Upper lobe of left lung (tissue), 4 donors: Measurements from ENCODE around the gene TCTN1.
"Not testable (repeated sequence)": the region's sequence is repeated elsewhere in the genome, so short reads cannot be mapped to it uniquely, and the experiment has no call there.

Experiments
- POLR2A ChIP-seq, 4 donors: fragments of 450-650 bp; IDR thresholded peaks; one replicate each; pipeline ENCODE4 v1.5.1; 2016 to 2017; ENCODE audit warnings: antibody characterized with exemption in 4 of 4, mild to moderate bottlenecking in 2 of 4
- POLR2AphosphoS5 ChIP-seq, 2 donors: sonication (generic); formaldehyde crosslinking; IDR thresholded peaks; one replicate each; pipeline ENCODE4 v1.5.1; 2017; ENCODE audit warnings: antibody characterized with exemption in 2 of 2
- TF ChIP-seq, protein P1 (sequence below), 6 experiments: fragments of 450-650 bp in 4 of 6; fragments of 200-600 bp in 2 of 6; sonication (generic) in 2 of 6; IDR thresholded peaks; one replicate each; pipeline ENCODE4 v1.5.1; 2016 to 2019; ENCODE audit warnings: antibody characterized with exemption in 6 of 6

DNA sequence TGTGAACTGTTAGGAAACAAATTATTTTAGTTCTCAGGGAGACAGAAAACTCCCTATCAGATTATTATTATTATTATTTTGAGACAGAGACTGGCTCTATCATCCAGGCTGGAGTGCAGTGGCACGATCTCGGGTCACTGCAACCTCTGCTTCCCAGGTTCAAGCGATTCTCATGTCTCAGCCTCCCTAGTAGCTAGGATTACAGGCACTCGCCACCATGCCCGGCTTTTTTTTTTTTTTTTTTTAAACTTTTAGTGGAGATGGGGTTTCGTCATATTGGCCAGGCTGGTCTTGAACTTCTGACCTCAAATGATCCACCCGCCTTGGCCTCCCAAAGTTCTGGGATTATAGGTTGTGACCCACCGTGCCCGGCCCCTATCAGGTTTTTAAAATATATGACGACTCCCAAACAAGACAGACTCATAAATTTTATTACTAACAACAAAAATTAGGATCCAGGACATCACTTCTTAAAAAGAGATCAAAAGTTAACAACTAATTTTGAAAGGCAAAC is 39.2 kb upstream of the TCTN1 start:
- not testable (repeated sequence) for TF ChIP-seq POLR2AphosphoS5, POLR2A (IDR thresholded peaks at IDR 0.05)
- TF ChIP-seq, protein P1, sequence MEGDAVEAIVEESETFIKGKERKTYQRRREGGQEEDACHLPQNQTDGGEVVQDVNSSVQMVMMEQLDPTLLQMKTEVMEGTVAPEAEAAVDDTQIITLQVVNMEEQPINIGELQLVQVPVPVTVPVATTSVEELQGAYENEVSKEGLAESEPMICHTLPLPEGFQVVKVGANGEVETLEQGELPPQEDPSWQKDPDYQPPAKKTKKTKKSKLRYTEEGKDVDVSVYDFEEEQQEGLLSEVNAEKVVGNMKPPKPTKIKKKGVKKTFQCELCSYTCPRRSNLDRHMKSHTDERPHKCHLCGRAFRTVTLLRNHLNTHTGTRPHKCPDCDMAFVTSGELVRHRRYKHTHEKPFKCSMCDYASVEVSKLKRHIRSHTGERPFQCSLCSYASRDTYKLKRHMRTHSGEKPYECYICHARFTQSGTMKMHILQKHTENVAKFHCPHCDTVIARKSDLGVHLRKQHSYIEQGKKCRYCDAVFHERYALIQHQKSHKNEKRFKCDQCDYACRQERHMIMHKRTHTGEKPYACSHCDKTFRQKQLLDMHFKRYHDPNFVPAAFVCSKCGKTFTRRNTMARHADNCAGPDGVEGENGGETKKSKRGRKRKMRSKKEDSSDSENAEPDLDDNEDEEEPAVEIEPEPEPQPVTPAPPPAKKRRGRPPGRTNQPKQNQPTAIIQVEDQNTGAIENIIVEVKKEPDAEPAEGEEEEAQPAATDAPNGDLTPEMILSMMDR (IDR thresholded peaks at IDR 0.05) = not testable (repeated sequence)
